ENCODE data around the gene CLRN3.

GRCh38 chr10:127937069-127937468, 44.3 kb upstream of the CLRN3 start:
- TF ChIP-seq CTCF (IDR thresholded peaks at IDR 0.05; ENCODE audit: poor library complexity) (no peak), EZH2phosphoT487 (IDR thresholded peaks at IDR 0.05; ENCODE audit: low read depth, severe bottlenecking, unreplicated experiment) (no peak), EZH2 (IDR thresholded peaks at IDR 0.05; ENCODE audit: borderline replicate concordance) (no peak)
